Choroid plexus epithelial cell (primary cell): Measurements from ENCODE around the gene FAM120A.
A peak's percentile ranks its signal among the peaks of the same experiment; 100 is the strongest.

Experiments used
- DNase-seq: peaks from one replicate; pipeline ENCODE4 v3.0.0-alpha.2; 2010; ENCODE audit warnings: low read depth
- H3K4me3 ChIP-seq: 2 replicates; pipeline ENCODE4 v1.5.1; 2011; ENCODE audit warnings: low read depth, mild to moderate bottlenecking, control low read depth, low read length, moderate library complexity
- CTCF ChIP-seq: conservative IDR thresholded peaks from 2 replicates; pipeline ENCODE4 v1.5.1; 2011; ENCODE audit warnings: low read depth, mild to moderate bottlenecking, control low read depth, inconsistent platforms, low read length, moderate library complexity

FAM120A gene

GRCh38 chr9:93572636-93573515, 121.4 kb downstream of the FAM120A start:
- no peak for DNase-seq
- no peak for TF ChIP-seq CTCF

GRCh38 chr9:93573516-93573828, 122.0 kb downstream of the FAM120A start:
- no peak for TF ChIP-seq CTCF
- no peak for DNase-seq
- H3K4me3 ChIP-seq = no peak overlapping the region

More at GRCh38 chr9:93572636-93573515, 121.4 kb downstream of the FAM120A start:
- no peak overlapping the region for H3K4me3 ChIP-seq

- no peak for TF ChIP-seq CTCF
- H3K4me3 ChIP-seq = no peak overlapping the region
These were observed 122.8 kb downstream of the FAM120A start for GRCh38 chr9:93574091-93574899.

GRCh38 chr9:93574900-93575795, 123.7 kb downstream of the FAM120A start:
- peak overlapping the region; percentile 68 for H3K4me3 ChIP-seq
- no peak for TF ChIP-seq CTCF
- no peak for DNase-seq

More at GRCh38 chr9:93574091-93574899, 122.8 kb downstream of the FAM120A start:
- DNase-seq = no peak

GRCh38 chr9:93575796-93576257, 124.3 kb downstream of the FAM120A start:
- no peak for TF ChIP-seq CTCF
- no peak for DNase-seq

GRCh38 chr9:93576258-93577077, 125.0 kb downstream of the FAM120A start, which contains the start of gene PHF2:
PHF2 (plus strand) TSS chr9:93576584; CDS start chr9:93576774, 190 bp downstream.
- no peak for TF ChIP-seq CTCF
- peak within 1 kb of the TSS; percentile 68 for H3K4me3 ChIP-seq
- no peak for DNase-seq

More at GRCh38 chr9:93575796-93576257, 124.3 kb downstream of the FAM120A start:
- peak overlapping the region; percentile 68 for H3K4me3 ChIP-seq
